GM18868 (cell line): ENCODE data around the gene RCE1.

Experiments used
- ATAC-seq: cut with Tn5 transposase; IDR thresholded peaks from one replicate; pipeline ENCODE4 v1.9.1; 2021; ENCODE audit warnings: mild to moderate bottlenecking, moderate library complexity; ENCODE audit not compliant: unreplicated experiment

RCE1 gene

DNA sequence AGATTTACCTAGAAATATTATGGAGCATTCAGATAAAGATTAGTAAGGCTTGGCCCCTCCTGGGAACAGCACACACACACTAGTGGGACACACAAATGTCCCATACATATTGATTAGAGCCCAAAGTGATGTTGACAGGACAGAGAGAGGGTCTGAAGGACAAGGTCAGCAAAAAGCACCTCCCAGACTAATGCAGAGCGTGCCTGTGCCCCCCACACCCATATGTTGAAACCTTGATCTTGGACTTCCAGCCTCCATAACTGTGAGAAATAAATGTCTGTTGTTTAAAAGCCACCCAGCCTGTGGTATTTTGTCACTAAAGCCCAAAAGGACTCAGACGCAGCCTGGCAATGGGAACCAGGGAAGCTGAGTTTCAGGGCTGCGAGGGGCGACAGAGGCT, 41.2 kb downstream of the RCE1 start:
- ATAC-seq, result no peak

DNA sequence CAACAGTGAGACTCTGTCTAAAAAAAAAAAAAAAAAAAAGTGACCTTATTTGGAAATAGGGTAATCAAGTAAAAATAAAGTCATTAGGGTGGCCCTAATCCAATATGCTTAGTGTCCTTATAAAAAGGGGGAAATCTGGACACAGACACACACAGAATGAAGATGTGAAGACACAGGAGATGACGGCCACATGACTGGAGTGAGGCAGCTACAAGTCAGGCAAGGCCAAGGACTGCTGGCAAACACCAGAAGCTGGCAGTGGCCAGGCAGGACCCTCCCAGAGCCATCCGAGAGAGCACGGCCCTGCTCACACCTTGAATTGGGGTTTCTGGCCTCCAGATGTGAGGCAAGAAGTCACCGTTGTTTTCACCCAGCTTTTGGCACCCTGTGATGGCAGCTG, 42.2 kb downstream of the RCE1 start:
- ATAC-seq, result no peak

DNA sequence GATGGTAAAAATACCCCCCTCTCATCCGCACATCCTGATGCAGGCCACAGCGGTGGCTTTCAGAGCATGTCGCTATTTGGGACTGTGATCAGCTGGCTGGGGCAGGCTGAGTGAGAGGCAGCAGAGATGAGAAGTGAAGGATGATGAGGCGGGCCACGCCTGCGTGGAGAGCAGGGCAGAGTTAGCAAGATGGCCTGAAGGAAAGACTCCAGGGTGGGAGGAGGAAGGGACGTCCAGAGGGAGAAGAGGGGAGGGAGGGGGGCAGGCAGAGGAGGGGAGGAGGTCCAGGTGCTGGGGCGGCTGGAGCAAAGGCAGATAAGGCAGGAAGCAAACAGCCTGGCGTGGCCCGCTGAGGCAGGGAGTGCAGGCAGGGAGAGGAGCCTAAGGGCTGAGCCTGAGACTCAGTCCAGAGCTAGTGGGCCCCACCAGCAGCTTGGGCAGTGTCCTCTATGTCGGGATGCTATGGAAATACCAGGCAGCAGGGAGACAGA, 42.8 kb downstream of the RCE1 start:
- ATAC-seq, result no peak

DNA sequence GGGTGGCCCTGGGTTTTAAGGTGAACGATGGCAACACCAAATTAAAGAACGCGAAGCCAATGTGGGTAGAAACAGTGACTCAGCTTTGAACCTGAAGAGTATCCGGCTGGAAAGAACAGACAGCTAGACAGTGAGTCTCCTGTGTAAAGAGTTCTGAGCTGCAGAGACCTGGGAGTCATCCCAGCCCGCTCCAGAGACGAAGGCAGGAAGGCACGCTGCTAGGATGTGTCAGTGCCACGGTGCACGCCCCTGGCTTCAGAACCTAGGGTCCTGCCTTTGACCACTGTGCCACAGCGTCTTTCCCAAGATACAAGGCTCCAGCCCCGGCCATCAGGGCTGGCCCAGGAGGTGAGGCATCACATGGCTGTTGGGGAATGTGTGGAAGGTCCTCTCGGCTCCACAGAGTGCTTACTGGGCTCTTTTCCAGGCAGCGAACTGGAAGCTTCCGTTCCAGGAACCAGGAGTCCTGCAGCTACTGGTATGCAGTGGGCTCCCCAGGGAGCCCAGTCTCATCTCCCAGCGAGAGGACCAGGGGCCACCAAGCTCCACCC, 43.5 kb downstream of the RCE1 start:
- ATAC-seq, result no peak

DNA sequence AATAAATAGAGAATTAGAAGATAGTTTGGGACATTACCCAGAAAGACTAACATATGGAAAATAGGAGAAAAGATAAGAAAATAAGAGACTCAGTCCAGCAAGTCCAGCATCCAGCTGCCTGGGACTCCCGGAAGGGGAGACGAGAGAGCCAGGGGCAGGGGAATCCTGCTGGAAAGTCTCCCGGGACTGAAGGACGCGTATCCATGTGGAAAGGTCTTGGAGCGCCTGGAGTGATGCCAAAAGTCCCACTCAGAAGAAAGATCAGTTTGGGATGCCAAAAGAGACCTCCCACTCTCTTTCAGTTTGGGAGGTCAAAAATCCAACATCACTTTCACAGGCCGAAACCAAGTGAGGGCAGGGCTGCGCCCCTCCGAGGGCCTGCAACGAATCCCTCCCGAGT, 44.3 kb downstream of the RCE1 start:
- ATAC-seq, result no peak

DNA sequence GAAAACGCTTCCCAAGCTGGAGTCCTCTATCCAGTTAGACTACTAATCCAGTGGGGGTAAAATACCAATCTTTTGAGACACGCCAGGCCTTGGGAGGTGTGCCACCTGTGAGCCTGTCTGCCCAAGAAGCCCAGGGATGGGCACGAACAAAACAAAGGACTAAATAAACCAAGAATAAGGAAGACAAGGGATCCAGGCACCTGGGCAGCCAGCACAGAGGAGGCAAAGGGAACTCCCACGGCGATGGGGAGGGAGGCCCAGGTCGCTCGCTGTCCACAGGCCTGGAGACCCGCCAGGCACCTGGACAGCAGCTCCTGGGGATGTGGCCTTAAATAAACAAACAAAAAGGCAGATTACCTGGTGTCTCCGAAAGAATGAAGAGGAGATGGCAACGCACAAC, 45.0 kb downstream of the RCE1 start:
- ATAC-seq, result no peak

DNA sequence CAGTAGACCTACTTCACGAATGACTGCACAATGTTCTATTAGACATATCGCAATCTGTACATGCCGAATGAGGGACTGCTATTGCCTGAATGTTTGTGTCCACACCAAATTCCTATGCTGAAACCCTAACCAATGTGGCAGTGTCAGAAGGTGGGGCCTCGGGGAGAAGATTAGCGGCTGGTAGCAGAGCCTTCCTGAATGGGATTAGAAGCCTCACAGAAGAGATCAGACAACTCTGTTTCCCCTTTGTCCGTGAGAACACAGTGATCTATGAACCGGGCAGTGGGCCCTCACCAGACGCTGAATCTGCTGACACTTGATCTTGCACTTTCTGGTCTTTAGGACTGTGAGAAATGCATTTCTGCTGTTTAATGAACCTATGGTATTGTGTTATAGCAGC, 46.7 kb downstream of the RCE1 start:
- ATAC-seq, result no peak

DNA sequence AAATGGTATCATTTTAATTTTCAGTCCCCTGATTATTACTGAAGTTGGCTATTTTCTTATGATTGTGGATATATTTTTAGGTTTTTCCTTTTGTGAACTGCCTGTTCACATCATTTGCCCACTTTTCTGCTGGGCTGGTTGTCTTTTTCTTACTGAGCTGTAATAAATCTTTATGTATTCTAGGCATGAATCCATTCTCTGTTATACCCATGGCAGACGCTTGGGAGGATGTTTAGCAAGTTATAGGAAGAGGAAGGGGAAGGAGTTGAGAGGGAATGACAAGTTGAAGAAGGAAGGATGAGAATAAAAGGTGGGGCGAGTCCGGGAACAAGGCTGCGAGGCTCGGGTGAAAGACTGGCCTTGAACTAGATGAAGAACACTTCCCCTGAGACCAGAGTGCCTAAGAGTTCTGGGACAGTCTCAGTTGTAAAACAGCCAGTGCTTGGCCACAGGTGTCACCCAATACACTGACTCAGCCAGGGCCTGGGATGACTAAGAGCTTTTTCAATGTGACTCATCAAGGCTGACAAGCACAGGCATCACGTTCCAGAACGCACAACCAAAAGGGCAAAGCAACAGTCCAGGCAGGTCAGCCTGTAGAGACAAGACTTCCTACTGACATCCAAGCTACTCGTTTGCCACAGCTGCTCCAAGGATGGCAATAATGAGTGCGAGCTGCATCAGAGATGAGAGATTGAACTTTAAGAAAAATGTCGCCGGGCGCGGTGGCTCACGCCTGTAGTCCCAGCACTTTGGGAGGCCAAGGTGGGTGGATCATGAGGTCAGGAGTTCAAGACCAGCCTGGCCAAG, 48.8 kb downstream of the RCE1 start:
- peak; percentile 86 for ATAC-seq

DNA sequence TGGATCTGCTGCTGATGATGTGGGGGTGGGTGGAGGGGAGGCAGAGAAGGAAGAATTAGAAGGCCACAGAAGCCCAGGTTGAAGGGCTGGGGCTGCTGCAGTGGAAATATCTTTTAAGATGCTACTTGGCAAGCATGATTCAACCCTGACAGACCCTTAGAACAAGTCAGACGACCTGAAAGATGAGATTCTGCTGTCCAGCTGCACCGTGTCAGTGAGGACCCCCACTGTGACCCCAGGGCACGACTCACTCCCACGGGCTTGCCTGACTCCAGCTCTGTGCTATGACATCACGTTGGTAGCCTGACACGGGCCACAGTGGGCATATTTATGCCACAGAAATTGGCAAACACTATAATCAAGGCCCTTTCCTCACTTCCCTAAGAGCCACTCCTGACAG, 49.7 kb downstream of the RCE1 start:
- ATAC-seq, result no peak

DNA sequence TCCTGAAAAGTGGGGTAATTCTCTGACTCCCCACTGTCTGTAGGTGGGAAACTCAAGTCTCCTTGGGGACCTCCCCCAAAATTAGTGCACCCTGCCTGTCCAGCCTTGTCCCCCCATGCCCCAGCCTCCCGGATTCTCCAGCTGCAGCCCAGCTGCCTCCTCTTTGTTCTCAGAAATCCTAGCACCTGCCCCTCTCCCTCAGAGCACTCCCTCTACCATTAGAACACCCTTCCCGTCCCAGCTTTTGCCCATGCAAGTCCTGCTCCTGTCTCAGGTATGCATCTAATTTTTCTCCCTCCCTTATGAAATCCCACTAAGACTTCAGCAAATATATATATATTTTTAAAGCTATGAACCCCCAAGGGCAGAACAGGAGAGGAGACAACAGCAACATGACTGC, 50.9 kb downstream of the RCE1 start:
- no peak for ATAC-seq
